H1 (cell line): ENCODE results near the gene CBLB. TPM values are rescaled to one million over a fixed set of nuclear protein-coding genes. Genes with fewer than 3 reads are reported as not detected.

Experiments
- EGR1 ChIP-seq: IDR thresholded peaks from 2 replicates; pipeline ENCODE4 v1.6.1; 2011; ENCODE audit warnings: low read depth, low read length, borderline replicate concordance
- HDAC6 ChIP-seq: IDR thresholded peaks from one replicate; pipeline ENCODE4 v1.7.1; 2012; ENCODE audit warnings: low read depth, mild to moderate bottlenecking, inconsistent platforms, low read length, moderate library complexity
- JUN ChIP-seq: IDR thresholded peaks from 2 replicates; pipeline ENCODE4 v1.6.1; 2011; ENCODE audit warnings: low read depth, mild to moderate bottlenecking, improper control_type of control experiment, low read length
- KDM5A ChIP-seq: fragments of 200-600 bp; IDR thresholded peaks from 2 replicates; pipeline ENCODE4 v1.7.1; 2012; ENCODE audit warnings: mild to moderate bottlenecking, low read length, inconsistent platforms, mixed read lengths
- POLR2A ChIP-seq, 2 experiments: IDR thresholded peaks; 1 replicate in 1 of 2; 2 replicates in 1 of 2; pipeline ENCODE4 v1.6.1; 2011; ENCODE audit warnings: low read depth in 2 of 2, low read length in 2 of 2, mild to moderate bottlenecking in 2 of 2; ENCODE audit errors: control extremely low read depth in 1 of 2
- SUZ12 ChIP-seq: fragments of 200-600 bp; sonication (generic); IDR thresholded peaks from 2 replicates; pipeline ENCODE4 v1.6.1; 2012; ENCODE audit warnings: mild to moderate bottlenecking, inconsistent platforms, low read length, moderate library complexity, mixed read lengths
- TAF7 ChIP-seq: optimal IDR thresholded peaks from 2 replicates; pipeline ENCODE3; 2011; ENCODE audit warnings: low read depth, mild to moderate bottlenecking, inconsistent platforms, low read length, moderate library complexity, borderline replicate concordance
- ZNF274 ChIP-seq: IDR thresholded peaks from 2 replicates; pipeline ENCODE4 v1.7.0; 2012; ENCODE audit warnings: low read length, borderline replicate concordance; ENCODE audit errors: extremely low read depth
- polyA plus RNA-seq, 7 experiments: library from polyadenylated mRNA; depleted of rRNA in 3 of 7; stranded (reverse) in 5 of 7; unstranded in 2 of 7; fragments of >200 nt in 5 of 7; fragments of 200-250 nt in 2 of 7; gene quantifications; 1 replicate in 5 of 7; 2 replicates in 1 of 7; 4 replicates in 1 of 7; pipeline versions ENCODE4 v1.2.1 to v1.2.3, GENCODE V29; 2011 to 2013; ENCODE audit warnings: missing spikeins in 2 of 7, mixed read lengths in 2 of 7
- total RNA-seq: library from RNA; stranded (reverse); fragmentation: NEBNext Ultra II Directional; extraction: Animal tissue kit (Norgen Biotek cat#: 25700); gene quantifications from 2 replicates; pipeline ENCODE4 v1.2.1, GENCODE V29; 2021

The CBLB gene
- total and polyA plus RNA-seq, 2 of the 8 experiments (the other 6 are each of a cell fraction or from before 2014, with no cell fraction given) = 14.5 to 26.0 TPM

DNA sequence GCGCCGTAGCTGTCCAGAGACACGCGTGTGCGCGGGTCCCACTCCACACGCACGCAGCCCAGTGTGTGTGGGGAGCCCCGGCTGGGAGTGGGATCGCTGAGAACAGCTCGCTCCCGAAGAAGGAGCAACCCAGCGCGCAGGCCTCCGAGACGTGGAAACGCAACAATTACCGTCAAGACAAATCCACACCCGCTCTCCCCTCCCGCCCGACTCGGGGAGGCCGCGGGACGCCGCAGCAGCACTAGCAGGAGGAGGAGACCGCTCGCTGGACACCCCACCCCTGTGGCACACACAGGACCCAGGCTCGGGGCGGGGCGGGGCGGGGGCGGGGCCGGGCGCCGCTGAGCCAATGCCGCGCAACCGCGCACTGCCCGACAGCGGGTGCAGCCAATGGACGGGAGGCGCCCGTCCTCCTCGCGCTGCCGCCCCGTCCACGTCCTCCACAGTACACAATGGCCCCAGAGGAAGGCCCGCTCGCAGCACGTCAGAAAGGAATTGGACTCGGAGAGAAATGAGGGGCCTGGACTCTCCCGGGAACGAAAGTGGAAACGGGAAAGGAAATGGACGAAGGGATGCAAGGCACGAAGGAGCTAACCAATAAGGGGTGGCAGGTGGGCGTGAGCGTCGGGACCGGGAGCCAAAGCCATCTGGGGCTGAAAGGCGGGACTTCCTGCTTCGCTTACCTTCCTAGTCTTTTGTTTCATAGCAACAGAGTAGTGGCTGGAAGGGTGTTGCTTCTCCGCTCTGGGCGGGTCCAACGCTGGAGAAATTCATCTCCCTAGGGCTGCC lies at the start of gene CBLB (continued):
- TF ChIP-seq ZNF274 (no peak), KDM5A (no peak), EGR1 (no peak), SUZ12 (no peak), JUN (no peak), TAF7 (peak; percentile 12), HDAC6 (no peak), POLR2A (IDR thresholded peaks at IDR 0.05; ENCODE audit: control extremely low read depth in 1 of 2, low read depth in 2 of 2, low read length in 2 of 2) (peak; percentile 57 to 67)
